ENCODE measurements around the gene FAM174B.

Gene FAM174B

GRCh38 chr15:92664178-92664900 is 8.8 kb upstream of the FAM174B start:
- DNase-seq, result no peak

- peak in 1 of 2 experiments; percentile 10 for DNase-seq
Observed at GRCh38 chr15:92663250-92663951, 7.8 kb upstream of the FAM174B start.

- DNase-seq, result no peak
Observed at GRCh38 chr15:92662762-92663161, 7.2 kb upstream of the FAM174B start.

- no peak for DNase-seq
Observed at GRCh38 chr15:92661956-92662355, 6.4 kb upstream of the FAM174B start.

- no peak for DNase-seq
Observed at GRCh38 chr15:92661069-92661468, 5.5 kb upstream of the FAM174B start.

GRCh38 chr15:92657486-92657885 is 1.9 kb upstream of the FAM174B start:
- no peak for DNase-seq

- DNase-seq, result no peak
Observed at GRCh38 chr15:92656089-92656488, 514 bp upstream of the FAM174B start.

- no peak for DNase-seq
Observed at GRCh38 chr15:92654662-92655061, 913 bp downstream of the FAM174B start.

GRCh38 chr15:92653836-92654539 is 1.6 kb downstream of the FAM174B start:
- no peak for DNase-seq

- no peak for DNase-seq
Observed at GRCh38 chr15:92653366-92653765, 2.2 kb downstream of the FAM174B start.

GRCh38 chr15:92652576-92652966 is 3.0 kb downstream of the FAM174B start:
- no peak for DNase-seq

- DNase-seq, result no peak
Observed at GRCh38 chr15:92651877-92652575, 3.5 kb downstream of the FAM174B start.

- no peak for DNase-seq
Observed at GRCh38 chr15:92650966-92651365, 4.6 kb downstream of the FAM174B start.

GRCh38 chr15:92650256-92650655 is 5.3 kb downstream of the FAM174B start:
- no peak for DNase-seq

GRCh38 chr15:92648190-92648875 is 7.2 kb downstream of the FAM174B start:
- no peak for DNase-seq

GRCh38 chr15:92647467-92648163 is 8.0 kb downstream of the FAM174B start:
- no peak for DNase-seq

- no peak for DNase-seq
Observed at GRCh38 chr15:92646216-92646615, 9.4 kb downstream of the FAM174B start.

- no peak for DNase-seq
Observed at GRCh38 chr15:92645731-92646130, 9.8 kb downstream of the FAM174B start.

GRCh38 chr15:92645051-92645631 is 10.4 kb downstream of the FAM174B start:
- DNase-seq, result no peak

- no peak for DNase-seq
Observed at GRCh38 chr15:92643849-92644815, 11.4 kb downstream of the FAM174B start.
